ENCODE data around the gene SLC35F4. TPM values are rescaled to one million over a fixed set of nuclear protein-coding genes. Genes with fewer than 3 reads are reported as not detected.

The SLC35F4 gene
- total RNA-seq, 1 experiment from 2014 or later, result not detected

- Histone ChIP-seq H4K20me1 (ENCODE audit: low read length) (no peaks in the 10 kb centered on the region), H3K9me3 (ENCODE audit: low read length) (peaks cover 5% of the 10 kb centered on the region; the same call in 1 of the 2 replicates), H3K4me1 (ENCODE audit: insufficient read depth, low read length) (no peaks in the 10 kb centered on the region), H3K27ac (ENCODE audit: low read length) (no peak overlapping the region), H3K9ac (ENCODE audit: low read length) (no peak overlapping the region), H2AFZ (ENCODE audit: low read length) (no peak overlapping the region), H3K79me2 (ENCODE audit: low read length) (no peaks in the 10 kb centered on the region), H3K9me2 (replicated peaks; ENCODE audit: low read length) (no peaks in the 10 kb centered on the region), H3K4me3 (ENCODE audit: low read length) (no peak overlapping the region), H3F3A (ENCODE audit: low read length, unreplicated experiment) (no peaks in the 10 kb centered on the region), H3K27me3 (ENCODE audit: low read length) (peaks cover 22% of the 10 kb centered on the region; the same call in 1 of the 2 replicates), H3K4me2 (ENCODE audit: low read length) (no peak overlapping the region), H3K36me3 (ENCODE audit: low read depth, low read length) (no peaks in the 10 kb centered on the region)
- no peak for DNase-seq
- TF ChIP-seq EZH2phosphoT487 (IDR thresholded peaks at IDR 0.05; ENCODE audit: borderline replicate concordance, low read length), result no peak
- no peak for TF ChIP-seq EZH2 (IDR thresholded peaks at IDR 0.05; ENCODE audit: low read length, unreplicated experiment)
- TF ChIP-seq CTCF (conservative IDR thresholded peaks at IDR 0.05; ENCODE audit: low read depth, low read length), result no peak
- CTCF ChIA-PET, result no interaction called here
- BruUV-seq (replicated peaks), result no TSS peak
- POLR2A ChIA-PET (ENCODE audit: unreplicated experiment), result no interaction called here
- intact Hi-C loops (cut with micrococcal nuclease), result no loop called here
- ATAC-seq, result no peak
Observed at GRCh38 chr14:57659052-57659451, 206.8 kb downstream of the SLC35F4 start.

GRCh38 chr14:57657487-57657886 is 208.4 kb downstream of the SLC35F4 start:
- CTCF ChIA-PET, result no interaction called here
- BruUV-seq (replicated peaks), result no TSS peak
- Histone ChIP-seq H3K9ac (ENCODE audit: low read length) (no peak overlapping the region), H3F3A (ENCODE audit: low read length, unreplicated experiment) (no peaks in the 10 kb centered on the region), H3K9me3 (ENCODE audit: low read length) (peaks cover 2% of the 10 kb centered on the region; the same call in 1 of the 2 replicates), H4K20me1 (ENCODE audit: low read length) (no peaks in the 10 kb centered on the region), H3K4me3 (ENCODE audit: low read length) (no peak overlapping the region), H2AFZ (ENCODE audit: low read length) (no peak overlapping the region), H3K36me3 (ENCODE audit: low read depth, low read length) (no peaks in the 10 kb centered on the region), H3K27ac (ENCODE audit: low read length) (no peak overlapping the region), H3K9me2 (replicated peaks; ENCODE audit: low read length) (no peaks in the 10 kb centered on the region), H3K27me3 (ENCODE audit: low read length) (peaks cover 30% of the 10 kb centered on the region), H3K4me2 (ENCODE audit: low read length) (no peak overlapping the region), H3K79me2 (ENCODE audit: low read length) (no peaks in the 10 kb centered on the region), H3K4me1 (ENCODE audit: insufficient read depth, low read length) (no peaks in the 10 kb centered on the region)
- POLR2A ChIA-PET (ENCODE audit: unreplicated experiment), result no interaction called here
- peak; percentile 33 for DNase-seq
- TF ChIP-seq EZH2phosphoT487 (IDR thresholded peaks at IDR 0.05; ENCODE audit: borderline replicate concordance, low read length) (no peak), CTCF (conservative IDR thresholded peaks at IDR 0.05; ENCODE audit: low read depth, low read length) (no peak), EZH2 (IDR thresholded peaks at IDR 0.05; ENCODE audit: low read length, unreplicated experiment) (no peak)
- intact Hi-C loops (cut with micrococcal nuclease), result no loop called here
- ATAC-seq, result no peak

GRCh38 chr14:57656853-57657252 is 209.0 kb downstream of the SLC35F4 start:
- H3K9me2 ChIP-seq (replicated peaks; ENCODE audit: low read length), result no peaks in the 10 kb centered on the region
- no TSS peak for BruUV-seq (replicated peaks)
- CTCF ChIA-PET, result no interaction called here
- H3K4me1 ChIP-seq (ENCODE audit: insufficient read depth, low read length), result no peaks in the 10 kb centered on the region
- POLR2A ChIA-PET (ENCODE audit: unreplicated experiment), result no interaction called here
- no peak overlapping the region for H2AFZ ChIP-seq (ENCODE audit: low read length)
- ATAC-seq (no peak), DNase-seq (no peak)
- TF ChIP-seq CTCF (conservative IDR thresholded peaks at IDR 0.05; ENCODE audit: low read depth, low read length) (no peak), EZH2phosphoT487 (IDR thresholded peaks at IDR 0.05; ENCODE audit: borderline replicate concordance, low read length) (no peak), EZH2 (IDR thresholded peaks at IDR 0.05; ENCODE audit: low read length, unreplicated experiment) (no peak)
- intact Hi-C loops (cut with micrococcal nuclease), result no loop called here
- no peak overlapping the region for H3K4me3 ChIP-seq (ENCODE audit: low read length)
- no peaks in the 10 kb centered on the region for H3K36me3 ChIP-seq (ENCODE audit: low read depth, low read length)
- H3K4me2 ChIP-seq (ENCODE audit: low read length), result no peak overlapping the region
- H3K9me3 ChIP-seq (ENCODE audit: low read length), result no peaks in the 10 kb centered on the region
- H3K27ac ChIP-seq (ENCODE audit: low read length), result no peak overlapping the region
- no peaks in the 10 kb centered on the region for H3F3A ChIP-seq (ENCODE audit: low read length, unreplicated experiment)
- no peaks in the 10 kb centered on the region for H3K79me2 ChIP-seq (ENCODE audit: low read length)
- H3K27me3 ChIP-seq (ENCODE audit: low read length), result peaks cover 36% of the 10 kb centered on the region
- no peaks in the 10 kb centered on the region for H4K20me1 ChIP-seq (ENCODE audit: low read length)
- H3K9ac ChIP-seq (ENCODE audit: low read length), result no peak overlapping the region
